H1 (cell line): Measurements from ENCODE around the gene HADHA. TPM values are rescaled to one million over a fixed set of nuclear protein-coding genes. Genes with fewer than 3 reads are reported as not detected.

Source experiments
- ASH2L ChIP-seq: fragments of 200-600, 300-600 bp; sonication (generic); IDR thresholded peaks from one replicate; pipeline ENCODE4 v1.7.1; 2017; ENCODE audit warnings: low read length
- ATF3 ChIP-seq: IDR thresholded peaks from 2 replicates; pipeline ENCODE4 v1.6.1; 2011; ENCODE audit warnings: low read depth, mild to moderate bottlenecking, low read length; ENCODE audit not compliant: insufficient read depth
- CREB1 ChIP-seq: IDR thresholded peaks from 2 replicates; pipeline ENCODE4 v1.6.1; 2012; ENCODE audit warnings: inconsistent platforms
- KDM1A ChIP-seq: fragments of 200-600, 300-600 bp; sonication (generic); IDR thresholded peaks from 2 replicates; pipeline ENCODE4 v1.7.1; 2016; ENCODE audit warnings: mild to moderate bottlenecking, low read length, borderline replicate concordance
- POLR2AphosphoS5 ChIP-seq: IDR thresholded peaks from 2 replicates; pipeline ENCODE4 v1.6.1; 2011; ENCODE audit warnings: low read depth, low read length
- RAD21 ChIP-seq, 2 experiments: IDR thresholded peaks in 1 of 2; conservative IDR thresholded peaks in 1 of 2; 2 replicates each; pipeline ENCODE4 v1.6.1; 2011; ENCODE audit warnings: low read depth in 2 of 2, low read length in 2 of 2, improper control_type of control experiment in 1 of 2, inconsistent platforms in 1 of 2, mild to moderate bottlenecking in 1 of 2, moderate library complexity in 1 of 2
- TCF12 ChIP-seq: IDR thresholded peaks from 2 replicates; pipeline ENCODE4 v1.6.1; 2011; ENCODE audit warnings: low read depth, mild to moderate bottlenecking, low read length
- TEAD4 ChIP-seq: IDR thresholded peaks from 2 replicates; pipeline ENCODE4 v1.6.1; 2012; ENCODE audit warnings: low read depth, low read length, inconsistent platforms, mixed read lengths
- YY1 ChIP-seq: IDR thresholded peaks from 2 replicates; pipeline ENCODE4 v1.6.1; 2011; ENCODE audit warnings: low read depth, mild to moderate bottlenecking, low read length
- polyA plus RNA-seq, 7 experiments: library from polyadenylated mRNA; depleted of rRNA in 3 of 7; stranded (reverse) in 5 of 7; unstranded in 2 of 7; fragments of >200 nt in 5 of 7; fragments of 200-250 nt in 2 of 7; gene quantifications; 1 replicate in 5 of 7; 2 replicates in 1 of 7; 4 replicates in 1 of 7; pipeline versions ENCODE4 v1.2.1 to v1.2.3, GENCODE V29; 2011 to 2013; ENCODE audit warnings: missing spikeins in 2 of 7, mixed read lengths in 2 of 7
- total RNA-seq: library from RNA; stranded (reverse); fragmentation: NEBNext Ultra II Directional; extraction: Animal tissue kit (Norgen Biotek cat#: 25700); gene quantifications from 2 replicates; pipeline ENCODE4 v1.2.1, GENCODE V29; 2021
- TF ChIP-seq, protein P1 (sequence below), 3 experiments: IDR thresholded peaks; 1 replicate in 2 of 3; 2 replicates in 1 of 3; pipeline versions ENCODE4 v1.5.1 to v1.6.1; 2011; ENCODE audit warnings: low read length in 3 of 3, mild to moderate bottlenecking in 3 of 3, inconsistent platforms in 2 of 3, low read depth in 1 of 3, moderate library complexity in 1 of 3; ENCODE audit not compliant: insufficient read depth in 1 of 3; ENCODE audit errors: control extremely low read depth in 1 of 3
- TF ChIP-seq, protein P2 (sequence below): IDR thresholded peaks from 2 replicates; pipeline ENCODE4 v1.6.1; 2012; ENCODE audit warnings: low read length, inconsistent platforms

Gene HADHA
- total and polyA plus RNA-seq, 2 of the 8 experiments (the other 6 are each of a cell fraction or from before 2014, with no cell fraction given), result 64.6 to 131 TPM

GRCh38 chr2:26184555-26185303 is 59.7 kb downstream of the HADHA start (continued):
- no peak for TF ChIP-seq TCF12
- peak; percentile 45 for TF ChIP-seq ASH2L
- TF ChIP-seq POLR2AphosphoS5, result no peak
- TF ChIP-seq RAD21 (IDR thresholded peaks at IDR 0.05 in 1 of 2, conservative IDR thresholded peaks at IDR 0.05 in 1 of 2; ENCODE audit: low read depth in 2 of 2, low read length in 2 of 2), result peak; percentile 23 to 55; a peak in 1 of 4 replicates
- no peak for TF ChIP-seq KDM1A
- TF ChIP-seq ATF3, result no peak
- TF ChIP-seq, protein P1, sequence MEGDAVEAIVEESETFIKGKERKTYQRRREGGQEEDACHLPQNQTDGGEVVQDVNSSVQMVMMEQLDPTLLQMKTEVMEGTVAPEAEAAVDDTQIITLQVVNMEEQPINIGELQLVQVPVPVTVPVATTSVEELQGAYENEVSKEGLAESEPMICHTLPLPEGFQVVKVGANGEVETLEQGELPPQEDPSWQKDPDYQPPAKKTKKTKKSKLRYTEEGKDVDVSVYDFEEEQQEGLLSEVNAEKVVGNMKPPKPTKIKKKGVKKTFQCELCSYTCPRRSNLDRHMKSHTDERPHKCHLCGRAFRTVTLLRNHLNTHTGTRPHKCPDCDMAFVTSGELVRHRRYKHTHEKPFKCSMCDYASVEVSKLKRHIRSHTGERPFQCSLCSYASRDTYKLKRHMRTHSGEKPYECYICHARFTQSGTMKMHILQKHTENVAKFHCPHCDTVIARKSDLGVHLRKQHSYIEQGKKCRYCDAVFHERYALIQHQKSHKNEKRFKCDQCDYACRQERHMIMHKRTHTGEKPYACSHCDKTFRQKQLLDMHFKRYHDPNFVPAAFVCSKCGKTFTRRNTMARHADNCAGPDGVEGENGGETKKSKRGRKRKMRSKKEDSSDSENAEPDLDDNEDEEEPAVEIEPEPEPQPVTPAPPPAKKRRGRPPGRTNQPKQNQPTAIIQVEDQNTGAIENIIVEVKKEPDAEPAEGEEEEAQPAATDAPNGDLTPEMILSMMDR (IDR thresholded peaks at IDR 0.05; ENCODE audit: control extremely low read depth in 1 of 3, insufficient read depth in 1 of 3, low read depth in 1 of 3, low read length in 3 of 3), result peak in 2 of 3 experiments; percentile 69 to 80; a peak in 3 of 4 replicates
- TF ChIP-seq TEAD4, result no peak
- TF ChIP-seq, protein P2, sequence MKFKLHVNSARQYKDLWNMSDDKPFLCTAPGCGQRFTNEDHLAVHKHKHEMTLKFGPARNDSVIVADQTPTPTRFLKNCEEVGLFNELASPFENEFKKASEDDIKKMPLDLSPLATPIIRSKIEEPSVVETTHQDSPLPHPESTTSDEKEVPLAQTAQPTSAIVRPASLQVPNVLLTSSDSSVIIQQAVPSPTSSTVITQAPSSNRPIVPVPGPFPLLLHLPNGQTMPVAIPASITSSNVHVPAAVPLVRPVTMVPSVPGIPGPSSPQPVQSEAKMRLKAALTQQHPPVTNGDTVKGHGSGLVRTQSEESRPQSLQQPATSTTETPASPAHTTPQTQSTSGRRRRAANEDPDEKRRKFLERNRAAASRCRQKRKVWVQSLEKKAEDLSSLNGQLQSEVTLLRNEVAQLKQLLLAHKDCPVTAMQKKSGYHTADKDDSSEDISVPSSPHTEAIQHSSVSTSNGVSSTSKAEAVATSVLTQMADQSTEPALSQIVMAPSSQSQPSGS, result no peak
- TF ChIP-seq CREB1, result peak; percentile 26; the same call in 1 of the 2 replicates
- TF ChIP-seq YY1, result no peak
